HG03342 (cell line): ENCODE results near the gene ERVK3-1.

Experiments used
- ATAC-seq: cut with Tn5 transposase; IDR thresholded peaks from one replicate; pipeline ENCODE4 v1.9.1; 2021; ENCODE audit warnings: mild to moderate bottlenecking, moderate library complexity; ENCODE audit not compliant: unreplicated experiment

Gene ERVK3-1

DNA sequence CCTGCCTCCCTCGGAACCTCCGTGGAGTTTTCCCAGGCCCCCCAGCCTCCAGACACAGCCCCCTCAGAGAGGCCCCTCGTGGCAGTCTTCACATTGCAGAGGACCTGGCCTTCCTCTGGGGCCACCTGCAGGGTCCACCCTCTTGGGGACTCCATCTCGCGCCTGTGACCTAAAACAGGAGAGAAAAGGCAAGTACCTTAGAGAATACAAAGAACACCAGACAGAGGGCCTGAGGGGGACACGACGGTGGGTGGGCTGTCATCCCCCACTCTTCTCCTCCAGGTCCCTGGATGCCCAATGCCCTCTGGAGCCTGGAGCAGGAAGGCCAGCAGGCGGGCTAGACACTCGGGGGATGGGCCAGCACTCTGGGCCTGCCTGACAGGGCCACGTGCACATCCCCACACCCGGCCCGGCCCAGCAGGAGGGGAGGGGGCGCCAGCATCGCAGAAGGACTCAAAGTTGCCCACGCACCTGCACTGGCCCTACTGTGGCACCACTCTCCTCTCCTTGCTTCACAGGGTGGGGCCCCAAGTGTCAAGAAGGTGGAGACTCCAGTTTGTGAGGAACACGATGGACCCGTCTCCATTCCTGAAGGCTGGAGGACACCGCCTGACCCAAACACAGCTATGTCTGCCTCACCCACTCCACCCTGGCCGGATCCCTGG is 52.4 kb downstream of the ERVK3-1 start:
- ATAC-seq: no peak

GRCh38 chr19:58361900-58362271 is 56.7 kb downstream of the ERVK3-1 start:
- ATAC-seq: no peak

DNA sequence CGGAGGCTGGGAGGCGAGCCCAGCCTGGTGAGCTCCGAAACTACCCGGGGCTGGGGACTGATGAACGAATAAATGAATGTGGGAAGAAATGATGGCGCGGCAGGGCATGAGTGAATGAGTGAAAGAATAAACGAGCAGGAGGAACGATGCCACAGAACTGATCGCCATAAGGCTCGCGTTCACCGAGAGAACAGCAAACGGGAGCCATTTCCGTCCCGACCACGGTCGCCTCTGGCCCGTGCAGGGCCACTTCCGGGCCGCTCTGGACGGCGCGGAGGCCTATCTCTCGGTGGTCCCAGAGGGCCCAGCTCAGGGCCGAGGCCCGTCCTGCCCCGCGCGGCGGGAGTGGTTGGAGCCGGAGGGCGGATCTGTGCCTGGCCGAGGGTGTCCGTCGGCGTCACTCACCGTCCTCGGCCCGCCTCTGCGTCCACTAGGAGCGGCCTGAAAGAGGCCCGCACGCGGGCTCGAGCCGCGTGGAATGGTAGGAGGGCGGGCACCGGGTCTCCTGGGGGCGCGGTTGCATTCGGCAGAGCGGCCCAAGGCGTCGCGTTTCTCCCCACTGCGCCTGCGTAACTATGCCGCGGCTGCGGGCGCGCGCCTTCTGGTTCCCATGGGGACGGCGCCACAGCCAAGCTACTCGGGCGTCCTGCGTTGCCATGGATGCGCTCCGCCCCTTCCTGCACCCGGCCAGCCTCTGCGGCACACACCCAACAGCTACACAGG is 57.3 kb downstream of the ERVK3-1 start, which contains the start of gene ZNF497:
TSS of gene ZNF497 (minus strand) at position 480 of the 723 bp plus-strand sequence. CDS start 5,116 bp downstream, outside the sequence.
- ATAC-seq: peak; percentile 76

DNA sequence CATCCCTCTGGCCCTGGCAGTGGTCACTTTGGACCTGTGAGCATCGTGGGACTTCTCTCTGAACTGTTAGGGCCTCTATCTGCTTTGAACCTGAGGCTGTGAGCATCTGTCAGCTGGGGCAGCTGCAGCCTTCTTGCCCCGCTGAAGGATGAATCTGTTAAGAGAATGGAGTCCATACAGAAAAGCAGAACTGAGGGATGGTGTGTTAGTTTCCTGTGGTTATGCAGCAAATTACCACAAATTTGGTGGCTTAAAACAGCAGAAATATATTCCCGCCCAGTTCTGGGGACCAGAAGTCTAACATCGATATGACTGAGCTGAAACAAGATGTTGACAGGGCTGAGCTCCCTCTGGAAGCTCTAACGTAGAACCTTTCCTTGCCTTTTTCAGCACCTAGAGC is 59.0 kb downstream of the ERVK3-1 start:
- no peak for ATAC-seq
